Sigmoid colon (tissue), 4 donors: ENCODE data around the gene SAP30BP.

Experiments used
- CTCF ChIP-seq, 4 experiments: fragments of 450-650 bp in 3 of 4; fragments of 200-600 bp in 1 of 4; IDR thresholded peaks; one replicate each; pipeline ENCODE4 v1.5.1; 2016 to 2019; ENCODE audit warnings: antibody characterized with exemption in 4 of 4, mild to moderate bottlenecking in 3 of 4, moderate library complexity in 2 of 4
- POLR2A ChIP-seq, 2 donors: fragments of 450-650 bp; IDR thresholded peaks; one replicate each; pipeline ENCODE4 v1.6.1; 2016; ENCODE audit warnings: antibody characterized with exemption in 2 of 2, mild to moderate bottlenecking in 2 of 2, moderate library complexity in 2 of 2
- POLR2AphosphoS5 ChIP-seq, 4 donors: sonication (generic); formaldehyde crosslinking; IDR thresholded peaks; one replicate each; pipeline ENCODE4 v1.6.1; 2017; ENCODE audit warnings: antibody characterized with exemption in 4 of 4

GRCh38 chr17:75623386-75623785, 43.8 kb upstream of the SAP30BP start:
- TF ChIP-seq CTCF (IDR thresholded peaks at IDR 0.05): no peak
- no peak for TF ChIP-seq POLR2A (IDR thresholded peaks at IDR 0.05)
- TF ChIP-seq POLR2AphosphoS5 (IDR thresholded peaks at IDR 0.05): no peak
